Gastroesophageal sphincter (tissue), 3 donors: ENCODE measurements around the gene PDE11A.

ENCODE experiments used
- POLR2A ChIP-seq, 2 donors: fragments of 450-650 bp; IDR thresholded peaks; one replicate each; pipeline ENCODE4 v1.6.1; 2017; ENCODE audit warnings: antibody characterized with exemption in 2 of 2, mild to moderate bottlenecking in 2 of 2, moderate library complexity in 1 of 2
- POLR2AphosphoS5 ChIP-seq: sonication (generic); formaldehyde crosslinking; IDR thresholded peaks from one replicate; pipeline ENCODE4 v1.6.1; 2017; ENCODE audit warnings: antibody characterized with exemption
- TF ChIP-seq, protein P1 (sequence below), 4 experiments: fragments of 200-600 bp in 2 of 4; fragments of 450-650 bp in 2 of 4; sonication (generic) in 1 of 4; IDR thresholded peaks; one replicate each; pipeline ENCODE4 v1.5.1; 2017 to 2019; ENCODE audit warnings: antibody characterized with exemption in 4 of 4, mild to moderate bottlenecking in 2 of 4, moderate library complexity in 2 of 4

DNA sequence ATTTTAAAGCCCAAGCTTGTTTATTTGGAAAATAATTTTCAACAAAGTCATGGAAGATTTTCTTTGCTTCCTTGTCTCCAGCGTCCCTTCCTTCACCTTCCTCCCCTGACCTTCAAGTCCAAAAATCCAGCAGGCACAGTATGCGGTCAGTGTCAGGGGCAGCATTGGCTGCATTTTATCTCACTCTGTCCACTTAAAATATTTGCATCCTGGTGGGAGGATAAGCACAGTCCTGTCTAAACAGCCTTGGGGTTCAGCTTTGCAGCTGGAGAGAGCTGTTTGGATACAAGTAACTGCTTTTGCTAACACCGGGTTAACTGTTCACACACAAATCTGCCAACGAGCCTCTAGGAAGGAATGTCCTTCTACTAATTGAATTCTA lies 318.1 kb downstream of the PDE11A start:
- TF ChIP-seq POLR2A (IDR thresholded peaks at IDR 0.05) (no peak), POLR2AphosphoS5 (no peak)
- TF ChIP-seq, protein P1, sequence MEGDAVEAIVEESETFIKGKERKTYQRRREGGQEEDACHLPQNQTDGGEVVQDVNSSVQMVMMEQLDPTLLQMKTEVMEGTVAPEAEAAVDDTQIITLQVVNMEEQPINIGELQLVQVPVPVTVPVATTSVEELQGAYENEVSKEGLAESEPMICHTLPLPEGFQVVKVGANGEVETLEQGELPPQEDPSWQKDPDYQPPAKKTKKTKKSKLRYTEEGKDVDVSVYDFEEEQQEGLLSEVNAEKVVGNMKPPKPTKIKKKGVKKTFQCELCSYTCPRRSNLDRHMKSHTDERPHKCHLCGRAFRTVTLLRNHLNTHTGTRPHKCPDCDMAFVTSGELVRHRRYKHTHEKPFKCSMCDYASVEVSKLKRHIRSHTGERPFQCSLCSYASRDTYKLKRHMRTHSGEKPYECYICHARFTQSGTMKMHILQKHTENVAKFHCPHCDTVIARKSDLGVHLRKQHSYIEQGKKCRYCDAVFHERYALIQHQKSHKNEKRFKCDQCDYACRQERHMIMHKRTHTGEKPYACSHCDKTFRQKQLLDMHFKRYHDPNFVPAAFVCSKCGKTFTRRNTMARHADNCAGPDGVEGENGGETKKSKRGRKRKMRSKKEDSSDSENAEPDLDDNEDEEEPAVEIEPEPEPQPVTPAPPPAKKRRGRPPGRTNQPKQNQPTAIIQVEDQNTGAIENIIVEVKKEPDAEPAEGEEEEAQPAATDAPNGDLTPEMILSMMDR (IDR thresholded peaks at IDR 0.05), result no peak
